ENCODE results near the gene ASB1.

DNA sequence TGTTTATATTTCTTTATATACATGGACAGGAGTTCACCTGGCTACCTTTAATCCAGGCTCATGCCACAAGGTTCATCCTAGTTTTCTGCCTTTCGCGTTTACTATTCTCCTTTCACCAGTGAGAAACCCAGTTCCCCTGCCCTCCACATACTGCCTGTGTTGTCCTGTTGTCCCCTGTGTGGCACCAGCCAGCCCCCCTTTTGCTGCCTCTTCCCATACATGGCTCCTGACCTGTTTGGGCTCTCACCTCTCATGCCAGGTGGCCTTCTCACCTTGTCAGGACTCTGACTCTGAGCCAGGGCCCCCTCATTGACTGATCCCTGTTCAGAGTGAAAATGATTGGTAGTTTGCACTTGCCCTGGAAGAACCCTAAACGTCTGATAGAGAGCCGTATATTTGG is 13.6 kb downstream of the ASB1 start:
- TF ChIP-seq ZNF341 (tag by site-specific recombination; IDR thresholded peaks at IDR 0.05; ENCODE audit: low read depth): no peak
- no peak for TF ChIP-seq ZNF670 (tag by site-specific recombination; IDR thresholded peaks at IDR 0.05; ENCODE audit: low read depth)

Measured in HEK293 (cell line).